ENCODE results near the gene NCK2. TPM values are rescaled to one million over a fixed set of nuclear protein-coding genes. Genes with fewer than 3 reads are reported as not detected.
"Not testable (repeated sequence)": the region's sequence is repeated elsewhere in the genome, so short reads cannot be mapped to it uniquely, and the experiment has no call there.

Gene NCK2
- polyA plus RNA-seq, 2 of the 4 experiments (the other 2 are of a cell fraction), result 17.1 to 17.8 TPM

DNA sequence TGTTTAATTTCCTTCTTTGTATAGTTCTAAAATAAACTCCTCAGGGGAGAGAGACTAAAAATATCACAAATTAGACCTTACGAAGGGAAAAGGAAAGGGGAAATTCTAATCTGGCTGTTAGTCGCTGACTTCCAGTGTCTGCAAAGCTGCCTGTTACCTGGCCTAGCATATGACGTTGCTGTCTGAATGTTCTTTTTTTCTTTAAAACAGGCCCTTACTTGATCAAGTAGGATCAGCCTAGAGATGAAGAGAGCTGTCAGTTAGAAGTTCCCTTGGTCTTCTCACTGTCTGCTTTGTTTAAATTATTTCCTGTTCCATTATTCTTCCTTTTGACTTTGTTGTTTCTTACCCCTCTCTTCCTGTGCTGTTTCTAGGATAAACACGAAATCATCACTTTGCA, 11.2 kb downstream of the NCK2 start (continued):
- TF ChIP-seq, protein P1, sequence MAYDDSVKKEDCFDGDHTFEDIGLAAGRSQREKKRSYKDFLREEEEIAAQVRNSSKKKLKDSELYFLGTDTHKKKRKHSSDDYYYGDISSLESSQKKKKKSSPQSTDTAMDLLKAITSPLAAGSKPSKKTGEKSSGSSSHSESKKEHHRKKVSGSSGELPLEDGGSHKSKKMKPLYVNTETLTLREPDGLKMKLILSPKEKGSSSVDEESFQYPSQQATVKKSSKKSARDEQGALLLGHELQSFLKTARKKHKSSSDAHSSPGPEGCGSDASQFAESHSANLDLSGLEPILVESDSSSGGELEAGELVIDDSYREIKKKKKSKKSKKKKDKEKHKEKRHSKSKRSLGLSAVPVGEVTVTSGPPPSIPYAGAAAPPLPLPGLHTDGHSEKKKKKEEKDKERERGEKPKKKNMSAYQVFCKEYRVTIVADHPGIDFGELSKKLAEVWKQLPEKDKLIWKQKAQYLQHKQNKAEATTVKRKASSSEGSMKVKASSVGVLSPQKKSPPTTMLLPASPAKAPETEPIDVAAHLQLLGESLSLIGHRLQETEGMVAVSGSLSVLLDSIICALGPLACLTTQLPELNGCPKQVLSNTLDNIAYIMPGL (CRISPR knock-in tag; IDR thresholded peaks at IDR 0.05; ENCODE audit: borderline replicate concordance), result no peak

- no peak for FAIRE-seq
- 96% methylated on average over 4 of the region's 4 CpGs for WGBS (ENCODE audit: missing lambda C conversion rate)
- no peak overlapping the region for H3K27ac ChIP-seq
- ChIA-PET POLR2A (no interaction called here), CTCF (no interaction called here)
- ATAC-seq, result no peak
- no peak for DNase-seq (ENCODE audit: low read depth in 1 of 2, low spot score in 1 of 2)
- no peak overlapping the region for H3K4me2 ChIP-seq
- no peaks in the 10 kb centered on the region for H3K4me1 ChIP-seq
- TF ChIP-seq EP300 (IDR thresholded peaks at IDR 0.05), result no peak
- TF ChIP-seq POLR2AphosphoS2 (conservative IDR thresholded peaks at IDR 0.05; ENCODE audit: low read length), result no peak
- TF ChIP-seq TP53 (CRISPR knock-in tag; IDR thresholded peaks at IDR 0.05), result no peak
- no peak for TF ChIP-seq POLR2A (IDR thresholded peaks at IDR 0.05; ENCODE audit: low read length)
- no peak for TF ChIP-seq TFCP2L1 (CRISPR knock-in tag; IDR thresholded peaks at IDR 0.05)
- no peak for TF ChIP-seq HOXB5 (CRISPR knock-in tag; IDR thresholded peaks at IDR 0.05)
- TF ChIP-seq CBX2 (IDR thresholded peaks at IDR 0.05; ENCODE audit: borderline replicate concordance, low read depth), result no peak
- TF ChIP-seq HOXB13 (CRISPR knock-in tag; IDR thresholded peaks at IDR 0.05; ENCODE audit: low read depth), result no peak
- TF ChIP-seq, protein P2, sequence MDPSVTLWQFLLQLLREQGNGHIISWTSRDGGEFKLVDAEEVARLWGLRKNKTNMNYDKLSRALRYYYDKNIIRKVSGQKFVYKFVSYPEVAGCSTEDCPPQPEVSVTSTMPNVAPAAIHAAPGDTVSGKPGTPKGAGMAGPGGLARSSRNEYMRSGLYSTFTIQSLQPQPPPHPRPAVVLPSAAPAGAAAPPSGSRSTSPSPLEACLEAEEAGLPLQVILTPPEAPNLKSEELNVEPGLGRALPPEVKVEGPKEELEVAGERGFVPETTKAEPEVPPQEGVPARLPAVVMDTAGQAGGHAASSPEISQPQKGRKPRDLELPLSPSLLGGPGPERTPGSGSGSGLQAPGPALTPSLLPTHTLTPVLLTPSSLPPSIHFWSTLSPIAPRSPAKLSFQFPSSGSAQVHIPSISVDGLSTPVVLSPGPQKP (IDR thresholded peaks at IDR 0.05; ENCODE audit: low read depth, low read length), result no peak
- TF ChIP-seq KDM1A (IDR thresholded peaks at IDR 0.05; ENCODE audit: low read depth), result no peak
- TF ChIP-seq FOSB (CRISPR knock-in tag; IDR thresholded peaks at IDR 0.05), result no peak
- TF ChIP-seq ATOH8 (CRISPR knock-in tag; IDR thresholded peaks at IDR 0.05; ENCODE audit: low read depth), result no peak
- TF ChIP-seq HES2 (IDR thresholded peaks at IDR 0.05), result no peak
- TF ChIP-seq RCOR1 (IDR thresholded peaks at IDR 0.05; ENCODE audit: low read depth, low read length), result no peak
- TF ChIP-seq, protein P3, sequence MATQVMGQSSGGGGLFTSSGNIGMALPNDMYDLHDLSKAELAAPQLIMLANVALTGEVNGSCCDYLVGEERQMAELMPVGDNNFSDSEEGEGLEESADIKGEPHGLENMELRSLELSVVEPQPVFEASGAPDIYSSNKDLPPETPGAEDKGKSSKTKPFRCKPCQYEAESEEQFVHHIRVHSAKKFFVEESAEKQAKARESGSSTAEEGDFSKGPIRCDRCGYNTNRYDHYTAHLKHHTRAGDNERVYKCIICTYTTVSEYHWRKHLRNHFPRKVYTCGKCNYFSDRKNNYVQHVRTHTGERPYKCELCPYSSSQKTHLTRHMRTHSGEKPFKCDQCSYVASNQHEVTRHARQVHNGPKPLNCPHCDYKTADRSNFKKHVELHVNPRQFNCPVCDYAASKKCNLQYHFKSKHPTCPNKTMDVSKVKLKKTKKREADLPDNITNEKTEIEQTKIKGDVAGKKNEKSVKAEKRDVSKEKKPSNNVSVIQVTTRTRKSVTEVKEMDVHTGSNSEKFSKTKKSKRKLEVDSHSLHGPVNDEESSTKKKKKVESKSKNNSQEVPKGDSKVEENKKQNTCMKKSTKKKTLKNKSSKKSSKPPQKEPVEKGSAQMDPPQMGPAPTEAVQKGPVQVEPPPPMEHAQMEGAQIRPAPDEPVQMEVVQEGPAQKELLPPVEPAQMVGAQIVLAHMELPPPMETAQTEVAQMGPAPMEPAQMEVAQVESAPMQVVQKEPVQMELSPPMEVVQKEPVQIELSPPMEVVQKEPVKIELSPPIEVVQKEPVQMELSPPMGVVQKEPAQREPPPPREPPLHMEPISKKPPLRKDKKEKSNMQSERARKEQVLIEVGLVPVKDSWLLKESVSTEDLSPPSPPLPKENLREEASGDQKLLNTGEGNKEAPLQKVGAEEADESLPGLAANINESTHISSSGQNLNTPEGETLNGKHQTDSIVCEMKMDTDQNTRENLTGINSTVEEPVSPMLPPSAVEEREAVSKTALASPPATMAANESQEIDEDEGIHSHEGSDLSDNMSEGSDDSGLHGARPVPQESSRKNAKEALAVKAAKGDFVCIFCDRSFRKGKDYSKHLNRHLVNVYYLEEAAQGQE (IDR thresholded peaks at IDR 0.05), result no peak
- no peak for TF ChIP-seq RAD21 (conservative IDR thresholded peaks at IDR 0.05 in 1 of 2, IDR thresholded peaks at IDR 0.05 in 1 of 2)
- H3K4me3 ChIP-seq, result no peak overlapping the region
- no peaks in the 10 kb centered on the region for H3K9me3 ChIP-seq
Measured at GRCh38 chr2:105756435-105756834, 11.7 kb downstream of the NCK2 start.

DNA sequence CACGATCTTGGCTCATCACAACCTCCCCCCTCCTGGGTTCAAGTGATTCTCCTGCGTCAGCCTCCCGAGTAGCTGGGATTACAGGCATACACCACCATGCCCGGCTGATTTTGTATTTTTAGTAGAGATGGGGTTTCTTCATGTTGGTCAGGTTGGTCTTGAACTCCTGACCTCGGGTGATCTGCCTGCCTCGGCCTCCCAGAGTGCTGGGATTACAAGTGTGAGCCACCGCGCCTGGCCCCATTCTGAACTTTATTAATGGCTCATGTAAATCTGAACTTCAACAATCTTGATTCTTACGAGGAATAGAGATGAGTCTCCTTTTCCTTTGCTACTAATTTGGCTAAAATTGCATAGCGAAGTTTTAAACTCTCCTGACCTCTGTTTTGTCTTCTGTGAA, 12.2 kb downstream of the NCK2 start:
- ATAC-seq; H3K27ac ChIP-seq; CTCF ChIA-PET; H3K4me1 ChIP-seq; DNase-seq (ENCODE audit: low read depth in 1 of 2, low spot score in 1 of 2); H3K4me2 ChIP-seq; POLR2A ChIA-PET; H3K9me3 ChIP-seq; H3K4me3 ChIP-seq; FAIRE-seq: not testable (repeated sequence)
- 91% methylated on average over 10 of the region's 10 CpGs for WGBS (ENCODE audit: missing lambda C conversion rate)

Data from A549 (cell line).